HepG2 (cell line): Measurements from ENCODE around the gene CPN1. TPM values are rescaled to one million over a fixed set of nuclear protein-coding genes. Genes with fewer than 3 reads are reported as not detected.
A peak's percentile ranks its signal among the peaks of the same experiment; 100 is the strongest.

Experiments used
- CTCF ChIP-seq: sonication (generic); formaldehyde crosslinking; IDR thresholded peaks from 2 replicates; pipeline ENCODE4 v1.5.0; 2020; ENCODE audit warnings: mild to moderate bottlenecking, missing genetic modification reagents, moderate library complexity
- HCFC1 ChIP-seq: fragments of 150-350 bp; IDR thresholded peaks from 2 replicates; pipeline ENCODE4 v1.6.1; 2014; ENCODE audit warnings: low read depth, low read length
- HNRNPH1 ChIP-seq: fragments of 200-400 bp; formaldehyde crosslinking; optimal IDR thresholded peaks from 2 replicates; pipeline ENCODE3; 2017; ENCODE audit warnings: mild to moderate bottlenecking, low read depth, low read length
- HOXA3 ChIP-seq: sonication (generic); formaldehyde crosslinking; IDR thresholded peaks from 2 replicates; pipeline ENCODE4 v1.5.0; 2020; ENCODE audit warnings: missing genetic modification reagents
- MXI1 ChIP-seq: IDR thresholded peaks from 3 replicates; pipeline ENCODE4 v1.6.1; 2012; ENCODE audit warnings: low read depth, low read length, inconsistent platforms, borderline replicate concordance
- NFE2L1 ChIP-seq: sonication (generic); formaldehyde crosslinking; IDR thresholded peaks from 2 replicates; pipeline ENCODE4 v1.4.0; 2020; ENCODE audit warnings: missing genetic modification reagents, mild to moderate bottlenecking, borderline replicate concordance
- NR0B2 ChIP-seq: sonication (generic); formaldehyde crosslinking; IDR thresholded peaks from 2 replicates; pipeline ENCODE4 v1.4.0; 2020; ENCODE audit warnings: mild to moderate bottlenecking, missing genetic modification reagents
- PHF8 ChIP-seq: sonication (generic); formaldehyde crosslinking; IDR thresholded peaks from 2 replicates; pipeline ENCODE4 v1.5.0; 2020; ENCODE audit warnings: missing genetic modification reagents
- SAP130 ChIP-seq: IDR thresholded peaks from 2 replicates; pipeline ENCODE4 v1.6.1; 2016; ENCODE audit warnings: low read depth
- SIX4 ChIP-seq: sonication (generic); formaldehyde crosslinking; IDR thresholded peaks from 2 replicates; pipeline ENCODE4 v1.4.0; 2020; ENCODE audit warnings: missing genetic modification reagents
- SP4 ChIP-seq: sonication (generic); formaldehyde crosslinking; IDR thresholded peaks from 2 replicates; pipeline ENCODE4 v1.8.1; 2023; ENCODE audit warnings: mild to moderate bottlenecking, missing genetic modification reagents
- SP5 ChIP-seq: IDR thresholded peaks from 2 replicates; pipeline ENCODE4 v1.6.1; 2016; ENCODE audit warnings: low read depth, borderline replicate concordance
- TSC22D2 ChIP-seq: sonication (generic); formaldehyde crosslinking; IDR thresholded peaks from 2 replicates; pipeline ENCODE4 v1.5.1; 2020; ENCODE audit warnings: missing genetic modification reagents, mild to moderate bottlenecking, borderline replicate concordance
- YEATS4 ChIP-seq: sonication (generic); formaldehyde crosslinking; IDR thresholded peaks from 2 replicates; pipeline ENCODE4 v1.4.0; 2020; ENCODE audit warnings: missing genetic modification reagents, borderline replicate concordance
- ZNF761 ChIP-seq: sonication (generic); formaldehyde crosslinking; conservative IDR thresholded peaks from 2 replicates; pipeline ENCODE4 v1.4.0; 2020; ENCODE audit warnings: mild to moderate bottlenecking, missing genetic modification reagents
- polyA plus RNA-seq, 8 experiments: library from polyadenylated mRNA; depleted of rRNA in 3 of 8; stranded (reverse) in 7 of 8; unstranded in 1 of 8; fragments of >200 nt; fragmentation: Illumina TruSeq in 4 of 8; extraction: Trizol in 4 of 8; gene quantifications; 2 replicates each; pipeline versions ENCODE4 v1.2.1 to v1.2.3, GENCODE V29; 2011 to 2016; ENCODE audit warnings: low read depth in 4 of 8, missing spikeins in 1 of 8, mixed read lengths in 1 of 8; ENCODE audit not compliant: insufficient read depth in 1 of 8
- total RNA-seq, 5 experiments: library from RNA; depleted of rRNA; stranded (reverse); fragments of >200 nt; fragmentation: Illumina TruSeq; extraction: Trizol; gene quantifications; 2 replicates each; pipeline ENCODE4 v1.2.3, GENCODE V29; 2016; ENCODE audit warnings: low read depth in 1 of 5
- TF ChIP-seq, protein P1 (sequence below): IDR thresholded peaks from 2 replicates; pipeline ENCODE4 v1.6.1; 2016; ENCODE audit warnings: missing compliant biosample characterization, missing genetic modification reagents, borderline replicate concordance
- TF ChIP-seq, protein P2 (sequence below): IDR thresholded peaks from 2 replicates; pipeline ENCODE4 v1.6.1; 2012; ENCODE audit warnings: inconsistent platforms
- TF ChIP-seq, protein P3 (sequence below): sonication (generic); formaldehyde crosslinking; IDR thresholded peaks from 2 replicates; pipeline ENCODE4 v1.5.1; 2020; ENCODE audit warnings: mild to moderate bottlenecking, missing genetic modification reagents, moderate library complexity
- TF ChIP-seq, protein P4 (sequence below): sonication (generic); formaldehyde crosslinking; IDR thresholded peaks from 2 replicates; pipeline ENCODE4 v1.4.0; 2020; ENCODE audit warnings: mild to moderate bottlenecking, missing genetic modification reagents
- TF ChIP-seq, protein P5 (sequence below): IDR thresholded peaks from 2 replicates; pipeline ENCODE4 v1.6.1; 2016; ENCODE audit warnings: low read depth, control low read depth

Gene CPN1
- total and polyA plus RNA-seq, 2 of the 13 experiments (the other 11 are each of a cell fraction or from before 2014, with no cell fraction given): 17.3 to 35.1 TPM

GRCh38 chr10:100009793-100010676, 71.6 kb downstream of the CPN1 start, which contains the start of gene DNMBP (continued):
- TF ChIP-seq, protein P1, sequence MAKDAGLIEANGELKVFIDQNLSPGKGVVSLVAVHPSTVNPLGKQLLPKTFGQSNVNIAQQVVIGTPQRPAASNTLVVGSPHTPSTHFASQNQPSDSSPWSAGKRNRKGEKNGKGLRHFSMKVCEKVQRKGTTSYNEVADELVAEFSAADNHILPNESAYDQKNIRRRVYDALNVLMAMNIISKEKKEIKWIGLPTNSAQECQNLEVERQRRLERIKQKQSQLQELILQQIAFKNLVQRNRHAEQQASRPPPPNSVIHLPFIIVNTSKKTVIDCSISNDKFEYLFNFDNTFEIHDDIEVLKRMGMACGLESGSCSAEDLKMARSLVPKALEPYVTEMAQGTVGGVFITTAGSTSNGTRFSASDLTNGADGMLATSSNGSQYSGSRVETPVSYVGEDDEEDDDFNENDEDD (CRISPR knock-in tag): peak; percentile 71; the same call in 1 of the 2 replicates
- TF ChIP-seq YEATS4: peak; percentile 66; the same call in 1 of the 2 replicates
- TF ChIP-seq NFE2L1: no peak
- TF ChIP-seq, protein P2, sequence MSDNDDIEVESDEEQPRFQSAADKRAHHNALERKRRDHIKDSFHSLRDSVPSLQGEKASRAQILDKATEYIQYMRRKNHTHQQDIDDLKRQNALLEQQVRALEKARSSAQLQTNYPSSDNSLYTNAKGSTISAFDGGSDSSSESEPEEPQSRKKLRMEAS: peak; percentile 77
- TF ChIP-seq ZNF761 (CRISPR knock-in tag): 0 out of 2 replicates have a peak, but pooled peaks have one; percentile 40
- TF ChIP-seq SP5 (CRISPR knock-in tag): peak; percentile 71; the same call in 1 of the 2 replicates
- no peak for TF ChIP-seq HCFC1
- TF ChIP-seq, protein P3, sequence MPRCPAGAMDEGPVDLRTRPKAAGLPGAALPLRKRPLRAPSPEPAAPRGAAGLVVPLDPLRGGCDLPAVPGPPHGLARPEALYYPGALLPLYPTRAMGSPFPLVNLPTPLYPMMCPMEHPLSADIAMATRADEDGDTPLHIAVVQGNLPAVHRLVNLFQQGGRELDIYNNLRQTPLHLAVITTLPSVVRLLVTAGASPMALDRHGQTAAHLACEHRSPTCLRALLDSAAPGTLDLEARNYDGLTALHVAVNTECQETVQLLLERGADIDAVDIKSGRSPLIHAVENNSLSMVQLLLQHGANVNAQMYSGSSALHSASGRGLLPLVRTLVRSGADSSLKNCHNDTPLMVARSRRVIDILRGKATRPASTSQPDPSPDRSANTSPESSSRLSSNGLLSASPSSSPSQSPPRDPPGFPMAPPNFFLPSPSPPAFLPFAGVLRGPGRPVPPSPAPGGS: no peak
- peak; percentile 68 for TF ChIP-seq CTCF (CRISPR knock-in tag)
- TF ChIP-seq HNRNPH1: no peak
- TF ChIP-seq, protein P4, sequence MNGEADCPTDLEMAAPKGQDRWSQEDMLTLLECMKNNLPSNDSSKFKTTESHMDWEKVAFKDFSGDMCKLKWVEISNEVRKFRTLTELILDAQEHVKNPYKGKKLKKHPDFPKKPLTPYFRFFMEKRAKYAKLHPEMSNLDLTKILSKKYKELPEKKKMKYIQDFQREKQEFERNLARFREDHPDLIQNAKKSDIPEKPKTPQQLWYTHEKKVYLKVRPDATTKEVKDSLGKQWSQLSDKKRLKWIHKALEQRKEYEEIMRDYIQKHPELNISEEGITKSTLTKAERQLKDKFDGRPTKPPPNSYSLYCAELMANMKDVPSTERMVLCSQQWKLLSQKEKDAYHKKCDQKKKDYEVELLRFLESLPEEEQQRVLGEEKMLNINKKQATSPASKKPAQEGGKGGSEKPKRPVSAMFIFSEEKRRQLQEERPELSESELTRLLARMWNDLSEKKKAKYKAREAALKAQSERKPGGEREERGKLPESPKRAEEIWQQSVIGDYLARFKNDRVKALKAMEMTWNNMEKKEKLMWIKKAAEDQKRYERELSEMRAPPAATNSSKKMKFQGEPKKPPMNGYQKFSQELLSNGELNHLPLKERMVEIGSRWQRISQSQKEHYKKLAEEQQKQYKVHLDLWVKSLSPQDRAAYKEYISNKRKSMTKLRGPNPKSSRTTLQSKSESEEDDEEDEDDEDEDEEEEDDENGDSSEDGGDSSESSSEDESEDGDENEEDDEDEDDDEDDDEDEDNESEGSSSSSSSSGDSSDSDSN (CRISPR knock-in tag): peak; percentile 76; the same call in 1 of the 2 replicates
- peak; percentile 75; the same call in 1 of the 3 replicates for TF ChIP-seq MXI1
- TF ChIP-seq SAP130 (CRISPR knock-in tag): peak; percentile 57
- TF ChIP-seq PHF8 (CRISPR knock-in tag): peak; percentile 53; the same call in 1 of the 2 replicates
- TF ChIP-seq SP4: peak; percentile 62
- TF ChIP-seq, protein P5, sequence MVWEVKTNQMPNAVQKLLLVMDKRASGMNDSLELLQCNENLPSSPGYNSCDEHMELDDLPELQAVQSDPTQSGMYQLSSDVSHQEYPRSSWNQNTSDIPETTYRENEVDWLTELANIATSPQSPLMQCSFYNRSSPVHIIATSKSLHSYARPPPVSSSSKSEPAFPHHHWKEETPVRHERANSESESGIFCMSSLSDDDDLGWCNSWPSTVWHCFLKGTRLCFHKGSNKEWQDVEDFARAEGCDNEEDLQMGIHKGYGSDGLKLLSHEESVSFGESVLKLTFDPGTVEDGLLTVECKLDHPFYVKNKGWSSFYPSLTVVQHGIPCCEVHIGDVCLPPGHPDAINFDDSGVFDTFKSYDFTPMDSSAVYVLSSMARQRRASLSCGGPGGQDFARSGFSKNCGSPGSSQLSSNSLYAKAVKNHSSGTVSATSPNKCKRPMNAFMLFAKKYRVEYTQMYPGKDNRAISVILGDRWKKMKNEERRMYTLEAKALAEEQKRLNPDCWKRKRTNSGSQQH: 0 out of 2 replicates have a peak, but pooled peaks have one; percentile 11
- TF ChIP-seq HOXA3 (CRISPR knock-in tag): peak; percentile 48
- no peak for TF ChIP-seq NR0B2 (CRISPR knock-in tag)
- no peak for TF ChIP-seq SIX4
- no peak for TF ChIP-seq TSC22D2 (CRISPR knock-in tag)
